VCaP (cell line): Measurements from ENCODE around the gene PTPRCAP.
"Not testable (repeated sequence)": the region's sequence is repeated elsewhere in the genome, so short reads cannot be mapped to it uniquely, and the experiment has no call there.

ENCODE experiments used
- H3K27ac ChIP-seq: fragments of 450-650 bp; 2 replicates; pipeline ENCODE4 v1.5.1; 2017
- CTCF ChIP-seq: fragments of 450-650 bp; conservative IDR thresholded peaks from 2 replicates; pipeline ENCODE4 v1.5.1; 2017; ENCODE audit warnings: mild to moderate bottlenecking, moderate library complexity

Gene PTPRCAP

GRCh38 chr11:67405688-67406339 is 31.7 kb downstream of the PTPRCAP start:
- no peak for TF ChIP-seq CTCF
- H3K27ac ChIP-seq, result no peak overlapping the region

- no peak for TF ChIP-seq CTCF
- no peak overlapping the region for H3K27ac ChIP-seq
These were observed 32.3 kb downstream of the PTPRCAP start for GRCh38 chr11:67405196-67405567.

GRCh38 chr11:67404515-67405195 is 32.8 kb downstream of the PTPRCAP start:
- H3K27ac ChIP-seq, result no peak overlapping the region
- no peak for TF ChIP-seq CTCF

- not testable (repeated sequence) for H3K27ac ChIP-seq
These were observed 34.4 kb downstream of the PTPRCAP start for GRCh38 chr11:67403085-67403484.

- peak overlapping the region; percentile 99 for H3K27ac ChIP-seq
These were observed 35.2 kb downstream of the PTPRCAP start for GRCh38 chr11:67402192-67402839.

GRCh38 chr11:67401495-67402191 is 35.8 kb downstream of the PTPRCAP start, which contains the start of gene PPP1CA:
Gene PPP1CA (minus strand): TSS chr11:67401858. CDS start chr11:67401782, 76 bp downstream.
- peak; percentile 100 for TF ChIP-seq CTCF
- H3K27ac ChIP-seq, result peak within 1 kb of the TSS; percentile 99

GRCh38 chr11:67400942-67401494 is 36.5 kb downstream of the PTPRCAP start:
- peak overlapping the region; percentile 99 for H3K27ac ChIP-seq

More at GRCh38 chr11:67400942-67401494, 36.5 kb downstream of the PTPRCAP start:
- no peak for TF ChIP-seq CTCF
